ENCODE data around the gene PRM2.

The PRM2 gene

GRCh38 chr16:11277607-11278337 lies 1.5 kb upstream of the PRM2 start:
- ChIA-PET CTCF (no interaction called here), POLR2A (no interaction called here)
- Histone ChIP-seq H3K36me3 (ENCODE audit: control insufficient read depth in 2 of 2, insufficient read depth in 1 of 2, low read length in 2 of 2) (no peaks in the 10 kb centered on the region), H3K27ac (ENCODE audit: extremely low read depth, low read depth, low read length) (no peak overlapping the region), H3K4me3 (ENCODE audit: low read depth, low read length) (no peak overlapping the region), H3K9me3 (ENCODE audit: control insufficient read depth, insufficient read depth, low read depth, low read length) (no peaks in the 10 kb centered on the region), H3K4me1 (ENCODE audit: control insufficient read depth, insufficient read depth, low read length) (peaks cover 5% of the 10 kb centered on the region)
- TF ChIP-seq ZNF121 (tag by site-specific recombination; IDR thresholded peaks at IDR 0.05) (no peak), ZNF433 (tag by site-specific recombination; IDR thresholded peaks at IDR 0.05; ENCODE audit: low read depth) (no peak), ZBTB21 (tag by site-specific recombination; IDR thresholded peaks at IDR 0.05) (no peak), ZNF639 (tag by site-specific recombination; IDR thresholded peaks at IDR 0.05) (no peak), ZNF658 (tag by site-specific recombination; IDR thresholded peaks at IDR 0.05) (no peak), BCL6B (tag by site-specific recombination; IDR thresholded peaks at IDR 0.05) (no peak), ZNF791 (tag by site-specific recombination; IDR thresholded peaks at IDR 0.05) (no peak), ZNF777 (tag by site-specific recombination; IDR thresholded peaks at IDR 0.05; ENCODE audit: borderline replicate concordance) (no peak), ZNF404 (tag by site-specific recombination; IDR thresholded peaks at IDR 0.05) (no peak), ZNF830 (tag by site-specific recombination; IDR thresholded peaks at IDR 0.05; ENCODE audit: low read depth) (no peak)

GRCh38 chr16:11276896-11277593 lies 765 bp upstream of the PRM2 start:
- Histone ChIP-seq H3K36me3 (ENCODE audit: control insufficient read depth in 2 of 2, insufficient read depth in 1 of 2, low read length in 2 of 2) (no peaks in the 10 kb centered on the region), H3K27ac (ENCODE audit: extremely low read depth, low read depth, low read length) (no peak overlapping the region), H3K4me1 (ENCODE audit: control insufficient read depth, insufficient read depth, low read length) (peaks cover 5% of the 10 kb centered on the region), H3K9me3 (ENCODE audit: control insufficient read depth, insufficient read depth, low read depth, low read length) (no peaks in the 10 kb centered on the region), H3K4me3 (ENCODE audit: low read depth, low read length) (no peak overlapping the region)
- TF ChIP-seq ZNF266 (tag by site-specific recombination; IDR thresholded peaks at IDR 0.05; ENCODE audit: low read depth), result no peak
- no peak for TF ChIP-seq ZNF184 (tag by site-specific recombination; IDR thresholded peaks at IDR 0.05)
- no peak for TF ChIP-seq OSR2 (tag by site-specific recombination; IDR thresholded peaks at IDR 0.05)
- no peak for TF ChIP-seq ZBTB1 (tag by site-specific recombination; IDR thresholded peaks at IDR 0.05)
- TF ChIP-seq SP2 (tag by site-specific recombination; IDR thresholded peaks at IDR 0.05), result no peak
- no peak for TF ChIP-seq GLI2 (tag by site-specific recombination; IDR thresholded peaks at IDR 0.05; ENCODE audit: borderline replicate concordance, low read depth)
- no peak for TF ChIP-seq ZBTB10 (tag by site-specific recombination; IDR thresholded peaks at IDR 0.05)
- TF ChIP-seq ZNF433 (tag by site-specific recombination; IDR thresholded peaks at IDR 0.05; ENCODE audit: low read depth), result no peak
- POLR2A ChIA-PET, result interaction anchor here (1.2 kb wide), 1 partner anchor 21 kb away, joined by 3 read pairs; the partner anchor contains the start of gene SOCS1
- CTCF ChIA-PET, result interaction anchor here (0.6 to 0.7 kb wide), 4 partner anchors 21 to 175 kb away, joined by 3 to 4 read pairs (median 3); partner anchors contain the start of gene SOCS1

Measured in HEK293 (cell line).